IPS DF 6.9 (cell line): ENCODE measurements around the gene EPB41L3.
"Not testable (repeated sequence)": the region's sequence is repeated elsewhere in the genome, so short reads cannot be mapped to it uniquely, and the experiment has no call there.

Experiments
- DNase-seq: peaks from one replicate; pipeline ENCODE4 v3.0.0-alpha.2; 2013; ENCODE audit warnings: low read depth, low spot score
- H3K27ac ChIP-seq: one replicate; pipeline ENCODE4 v1.5.1; 2013; ENCODE audit warnings: low read length, control low read depth
- H3K27me3 ChIP-seq: 2 replicates; pipeline ENCODE4 v1.6.1; 2013; ENCODE audit warnings: mild to moderate bottlenecking, low read length; ENCODE audit not compliant: control insufficient read depth, insufficient read depth
- H3K36me3 ChIP-seq: 2 replicates; pipeline ENCODE4 v1.6.1; 2013; ENCODE audit warnings: low read length; ENCODE audit not compliant: control insufficient read depth, insufficient read depth
- H3K4me1 ChIP-seq: 2 replicates; pipeline ENCODE4 v1.6.1; 2013; ENCODE audit warnings: low read length; ENCODE audit not compliant: control insufficient read depth, insufficient read depth
- H3K4me3 ChIP-seq: 2 replicates; pipeline ENCODE4 v1.5.1; 2013; ENCODE audit warnings: mild to moderate bottlenecking, low read length
- H3K9me3 ChIP-seq: 2 replicates; pipeline ENCODE4 v1.6.1; 2013; ENCODE audit warnings: low read length, inconsistent platforms; ENCODE audit not compliant: control insufficient read depth, insufficient read depth
- WGBS: extraction: QIAGEN DNeasy Blood & Tissue Kit; methylation state at CpG from one replicate; pipeline ENCODE4 v1.1.7; 2013; ENCODE audit warnings: mixed read lengths, missing lambda C conversion rate; ENCODE audit not compliant: insufficient read length, insufficient coverage; 5-methylcytosine and 5-hydroxymethylcytosine counted together

EPB41L3 gene

GRCh38 chr18:5518179-5518770, 25.5 kb downstream of the EPB41L3 start:
- no CpG with 5 or more reads among the region's 10 CpGs for WGBS

GRCh38 chr18:5516841-5517240, 27.0 kb downstream of the EPB41L3 start:
- WGBS, result no CpG with 5 or more reads among the region's 6 CpGs
- Histone ChIP-seq H3K27ac (no peak overlapping the region), H3K36me3 (no peaks in the 10 kb centered on the region), H3K4me1 (peaks cover 2% of the 10 kb centered on the region; the same call in 1 of the 2 replicates), H3K27me3 (no peaks in the 10 kb centered on the region), H3K9me3 (no peaks in the 10 kb centered on the region), H3K4me3 (no peak overlapping the region)
- DNase-seq, result no peak

More at GRCh38 chr18:5518179-5518770, 25.5 kb downstream of the EPB41L3 start:
- no peaks in the 10 kb centered on the region for H3K4me1 ChIP-seq
- no peaks in the 10 kb centered on the region for H3K9me3 ChIP-seq
- no peak overlapping the region for H3K27ac ChIP-seq
- H3K4me3 ChIP-seq, result no peak overlapping the region
- DNase-seq, result no peak
- H3K36me3 ChIP-seq, result no peaks in the 10 kb centered on the region
- no peaks in the 10 kb centered on the region for H3K27me3 ChIP-seq

- Histone ChIP-seq H3K27me3 (no peaks in the 10 kb centered on the region), H3K9me3 (no peaks in the 10 kb centered on the region), H3K27ac (no peak overlapping the region), H3K4me3 (no peak overlapping the region), H3K4me1 (peaks cover 2% of the 10 kb centered on the region; the same call in 1 of the 2 replicates), H3K36me3 (no peaks in the 10 kb centered on the region)
- no CpG with 5 or more reads among the region's 3 CpGs for WGBS
- no peak for DNase-seq
Observed at GRCh38 chr18:5515011-5515784, 28.6 kb downstream of the EPB41L3 start.

- Histone ChIP-seq H3K27me3 (no peaks in the 10 kb centered on the region), H3K4me1 (peaks cover 2% of the 10 kb centered on the region; the same call in 1 of the 2 replicates), H3K27ac (no peak overlapping the region), H3K4me3 (no peak overlapping the region), H3K9me3 (no peaks in the 10 kb centered on the region), H3K36me3 (no peaks in the 10 kb centered on the region)
- no peak for DNase-seq
- WGBS, result no CpG with 5 or more reads among the region's 1 CpG
Observed at GRCh38 chr18:5513947-5514346, 29.9 kb downstream of the EPB41L3 start.

GRCh38 chr18:5512176-5512575, 31.6 kb downstream of the EPB41L3 start:
- no CpG with 5 or more reads among the region's 4 CpGs for WGBS
- H3K27ac ChIP-seq, result no peak overlapping the region
- no peaks in the 10 kb centered on the region for H3K27me3 ChIP-seq
- no peaks in the 10 kb centered on the region for H3K9me3 ChIP-seq
- peaks cover 2% of the 10 kb centered on the region; the same call in 1 of the 2 replicates for H3K4me1 ChIP-seq
- H3K4me3 ChIP-seq, result no peak overlapping the region
- no peak for DNase-seq
- H3K36me3 ChIP-seq, result no peaks in the 10 kb centered on the region

GRCh38 chr18:5511541-5511940, 32.3 kb downstream of the EPB41L3 start:
- H3K4me3 ChIP-seq, H3K4me1 ChIP-seq, DNase-seq, H3K36me3 ChIP-seq, H3K9me3 ChIP-seq, H3K27me3 ChIP-seq, H3K27ac ChIP-seq: not testable (repeated sequence)
- WGBS, result no CpG with 5 or more reads among the region's 4 CpGs

- DNase-seq, result no peak
- Histone ChIP-seq H3K4me3 (no peak overlapping the region), H3K9me3 (no peaks in the 10 kb centered on the region), H3K27ac (no peak overlapping the region), H3K4me1 (peaks cover 2% of the 10 kb centered on the region; the same call in 1 of the 2 replicates), H3K36me3 (no peaks in the 10 kb centered on the region), H3K27me3 (no peaks in the 10 kb centered on the region)
- no CpG with 5 or more reads among the region's 7 CpGs for WGBS
Observed at GRCh38 chr18:5510135-5510846, 33.5 kb downstream of the EPB41L3 start.

- H3K4me1 ChIP-seq, result peaks cover 2% of the 10 kb centered on the region; the same call in 1 of the 2 replicates
- no CpG with 5 or more reads among the region's 2 CpGs for WGBS
- DNase-seq, result no peak
- H3K4me3 ChIP-seq, result no peak overlapping the region
- H3K27ac ChIP-seq, result no peak overlapping the region
- H3K27me3 ChIP-seq, result no peaks in the 10 kb centered on the region
- H3K36me3 ChIP-seq, result no peaks in the 10 kb centered on the region
- no peaks in the 10 kb centered on the region for H3K9me3 ChIP-seq
Observed at GRCh38 chr18:5508821-5509220, 35.0 kb downstream of the EPB41L3 start.

GRCh38 chr18:5507756-5508155, 36.0 kb downstream of the EPB41L3 start:
- Histone ChIP-seq H3K4me1 (peaks cover 2% of the 10 kb centered on the region; the same call in 1 of the 2 replicates), H3K9me3 (no peaks in the 10 kb centered on the region), H3K27me3 (no peaks in the 10 kb centered on the region), H3K4me3 (no peak overlapping the region), H3K36me3 (no peaks in the 10 kb centered on the region), H3K27ac (no peak overlapping the region)
- no CpG with 5 or more reads among the region's 2 CpGs for WGBS
- no peak for DNase-seq

GRCh38 chr18:5506174-5506573, 37.6 kb downstream of the EPB41L3 start:
- Histone ChIP-seq H3K4me3 (no peak overlapping the region), H3K36me3 (no peaks in the 10 kb centered on the region), H3K9me3 (no peaks in the 10 kb centered on the region), H3K27ac (no peak overlapping the region), H3K27me3 (no peaks in the 10 kb centered on the region), H3K4me1 (no peaks in the 10 kb centered on the region; the same call in 1 of the 2 replicates)
- WGBS, result no CpG with 5 or more reads among the region's 8 CpGs
- no peak for DNase-seq
